VCaP (cell line): Measurements from ENCODE around the gene RBMS1.

ENCODE experiments used
- H3K27ac ChIP-seq: fragments of 450-650 bp; 2 replicates; pipeline ENCODE4 v1.5.1; 2017
- TF ChIP-seq, protein P1 (sequence below): fragments of 450-650 bp; conservative IDR thresholded peaks from 2 replicates; pipeline ENCODE4 v1.5.1; 2017; ENCODE audit warnings: mild to moderate bottlenecking, moderate library complexity

Gene RBMS1

DNA sequence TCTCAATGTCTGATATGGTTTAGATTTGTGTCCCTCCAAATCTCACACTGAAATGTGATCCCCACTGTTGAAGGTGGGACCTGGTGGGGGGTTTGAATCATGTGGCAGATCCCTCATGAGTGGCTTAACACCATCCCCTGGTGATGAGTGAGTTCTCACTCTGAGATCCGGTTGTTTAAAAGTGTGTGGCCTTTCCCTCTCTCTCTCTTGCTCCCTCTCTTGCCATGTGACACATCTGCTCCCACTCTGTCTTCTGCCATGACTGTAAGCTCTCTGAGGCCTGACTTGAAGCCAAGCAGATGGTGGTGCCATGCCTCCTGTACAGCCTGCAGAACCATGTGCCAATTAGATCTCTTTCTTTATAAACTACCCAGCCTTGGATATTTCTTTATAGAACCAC, 108.8 kb downstream of the RBMS1 start:
- TF ChIP-seq, protein P1, sequence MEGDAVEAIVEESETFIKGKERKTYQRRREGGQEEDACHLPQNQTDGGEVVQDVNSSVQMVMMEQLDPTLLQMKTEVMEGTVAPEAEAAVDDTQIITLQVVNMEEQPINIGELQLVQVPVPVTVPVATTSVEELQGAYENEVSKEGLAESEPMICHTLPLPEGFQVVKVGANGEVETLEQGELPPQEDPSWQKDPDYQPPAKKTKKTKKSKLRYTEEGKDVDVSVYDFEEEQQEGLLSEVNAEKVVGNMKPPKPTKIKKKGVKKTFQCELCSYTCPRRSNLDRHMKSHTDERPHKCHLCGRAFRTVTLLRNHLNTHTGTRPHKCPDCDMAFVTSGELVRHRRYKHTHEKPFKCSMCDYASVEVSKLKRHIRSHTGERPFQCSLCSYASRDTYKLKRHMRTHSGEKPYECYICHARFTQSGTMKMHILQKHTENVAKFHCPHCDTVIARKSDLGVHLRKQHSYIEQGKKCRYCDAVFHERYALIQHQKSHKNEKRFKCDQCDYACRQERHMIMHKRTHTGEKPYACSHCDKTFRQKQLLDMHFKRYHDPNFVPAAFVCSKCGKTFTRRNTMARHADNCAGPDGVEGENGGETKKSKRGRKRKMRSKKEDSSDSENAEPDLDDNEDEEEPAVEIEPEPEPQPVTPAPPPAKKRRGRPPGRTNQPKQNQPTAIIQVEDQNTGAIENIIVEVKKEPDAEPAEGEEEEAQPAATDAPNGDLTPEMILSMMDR = no peak
- H3K27ac ChIP-seq = no peak overlapping the region

DNA sequence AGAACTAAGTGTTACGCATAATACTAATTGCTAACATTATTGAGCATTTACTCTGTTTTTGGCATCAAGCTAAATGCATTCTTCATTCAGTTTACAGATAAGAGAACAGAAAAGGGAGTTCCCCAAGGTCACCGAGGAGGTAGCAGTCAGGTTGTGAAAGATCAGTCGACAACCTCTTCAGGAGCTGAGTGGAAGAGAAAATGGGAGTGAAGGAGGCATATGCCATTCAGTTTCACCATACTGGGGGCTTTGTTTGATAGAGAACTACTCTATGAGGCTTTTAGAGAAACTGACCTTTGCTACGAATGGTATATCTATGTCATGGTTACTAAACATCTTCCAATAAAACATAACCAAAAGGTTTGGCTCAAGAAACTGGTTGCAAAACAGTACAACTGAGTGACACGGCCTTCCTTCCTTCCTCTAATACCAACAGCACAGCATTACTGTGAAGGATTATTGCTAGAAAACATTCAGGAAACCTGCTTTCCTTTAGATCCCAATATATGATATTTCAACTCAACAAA, 112.1 kb downstream of the RBMS1 start:
- H3K27ac ChIP-seq = no peak overlapping the region
- TF ChIP-seq, protein P1 = no peak

DNA sequence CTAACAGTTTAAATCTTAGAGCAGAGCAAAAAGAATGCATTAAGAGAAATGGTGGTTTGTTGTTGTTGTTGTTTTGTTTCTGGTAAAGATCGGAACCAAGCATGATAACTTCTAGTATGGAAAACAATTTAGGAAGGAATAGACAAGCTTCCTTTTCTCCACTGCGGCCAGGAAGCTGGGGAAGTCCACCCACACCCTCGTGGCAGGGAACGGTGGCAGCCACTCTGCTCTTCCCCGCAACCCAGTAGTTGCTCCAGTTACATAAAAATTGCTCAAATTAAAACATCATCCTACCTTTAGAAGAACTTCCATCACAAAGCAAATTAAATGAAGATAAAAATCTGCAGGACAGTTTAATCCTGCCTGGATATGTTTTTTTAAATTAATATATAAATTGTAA, 113.0 kb downstream of the RBMS1 start:
- TF ChIP-seq, protein P1 = no peak
- no peak overlapping the region for H3K27ac ChIP-seq

DNA sequence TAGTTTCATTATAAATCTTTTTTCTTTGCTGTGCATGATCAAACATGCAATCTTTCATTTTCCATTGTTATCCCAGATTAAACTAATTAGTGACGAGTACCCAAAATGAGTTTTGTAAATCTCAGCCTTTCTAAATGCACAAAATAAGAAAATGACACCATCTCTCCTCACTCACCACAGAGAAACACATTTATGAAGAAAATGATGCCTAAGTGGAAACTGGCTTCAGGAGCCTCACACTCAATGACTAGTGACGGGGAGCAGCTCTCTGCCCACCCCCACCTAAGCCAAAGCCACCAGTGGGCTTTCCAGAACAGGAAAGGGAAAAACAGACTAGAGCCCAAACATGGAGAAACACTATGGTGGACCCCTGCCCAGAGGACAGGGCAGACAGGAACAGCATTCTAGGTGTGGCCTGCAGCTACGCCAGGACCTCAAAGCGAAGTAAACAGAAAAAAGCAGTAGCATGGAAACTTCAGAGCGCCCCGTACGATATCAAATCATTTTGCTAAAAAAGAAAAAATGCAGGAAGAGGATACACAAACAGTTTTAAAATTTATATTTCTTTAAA, 113.5 kb downstream of the RBMS1 start:
- TF ChIP-seq, protein P1 = no peak
- no peak overlapping the region for H3K27ac ChIP-seq

DNA sequence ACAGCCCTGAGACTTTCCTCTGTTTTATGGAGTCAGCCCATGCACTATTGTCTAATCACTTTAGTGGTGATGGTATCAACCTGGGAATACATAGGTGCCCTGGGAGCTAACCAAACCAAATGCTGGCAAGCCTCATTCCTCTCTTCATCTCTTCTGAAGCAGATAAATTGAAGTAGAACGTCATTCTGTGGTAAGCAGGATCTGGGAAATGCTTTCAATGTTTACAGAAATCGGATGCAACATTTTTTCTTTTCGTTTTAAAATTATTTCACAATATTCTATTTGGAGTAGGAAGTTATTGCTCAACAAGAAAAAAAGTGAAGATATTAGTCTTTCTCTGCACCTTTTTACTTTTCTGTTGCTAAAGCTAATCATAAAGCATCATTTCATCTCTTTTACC, 114.2 kb downstream of the RBMS1 start:
- TF ChIP-seq, protein P1 = no peak
- no peak overlapping the region for H3K27ac ChIP-seq

DNA sequence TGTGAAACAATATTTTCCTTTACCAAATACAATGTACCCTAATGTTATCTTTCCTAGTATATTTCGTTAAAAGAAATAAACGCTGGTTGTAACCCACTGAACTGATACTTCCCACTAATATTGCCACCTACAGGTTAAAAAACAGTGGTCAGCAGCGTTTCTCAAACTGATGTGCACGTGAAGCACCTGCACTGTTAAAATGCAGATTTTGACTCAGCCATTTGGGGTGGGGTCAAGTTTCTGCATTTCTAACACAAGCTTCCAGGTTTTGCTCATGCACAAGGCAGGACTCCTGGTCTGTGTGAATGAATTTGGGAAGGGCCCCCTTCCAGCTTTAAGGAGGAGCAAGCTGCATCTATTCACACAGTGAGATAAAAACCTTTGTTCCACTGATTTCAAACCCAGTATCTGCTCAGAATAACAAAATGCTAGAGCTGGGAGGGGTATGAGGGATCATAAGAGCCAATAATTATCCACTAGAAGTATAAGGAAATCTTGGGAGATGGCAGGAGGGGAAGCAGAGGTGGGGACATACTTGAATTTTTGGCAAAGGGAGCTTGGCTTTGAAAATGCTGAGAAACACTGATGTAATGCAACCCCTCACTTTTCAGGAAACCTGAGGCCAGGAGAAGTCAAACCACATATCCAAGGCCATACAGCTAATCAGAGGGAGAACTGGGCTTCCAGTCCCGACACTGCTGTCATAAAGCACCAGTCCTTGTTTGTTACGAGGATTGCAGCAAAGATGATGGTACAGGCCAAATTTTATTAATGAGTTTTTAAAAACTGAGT, 116.2 kb downstream of the RBMS1 start:
- TF ChIP-seq, protein P1 = peak; percentile 42
- H3K27ac ChIP-seq = no peak overlapping the region

DNA sequence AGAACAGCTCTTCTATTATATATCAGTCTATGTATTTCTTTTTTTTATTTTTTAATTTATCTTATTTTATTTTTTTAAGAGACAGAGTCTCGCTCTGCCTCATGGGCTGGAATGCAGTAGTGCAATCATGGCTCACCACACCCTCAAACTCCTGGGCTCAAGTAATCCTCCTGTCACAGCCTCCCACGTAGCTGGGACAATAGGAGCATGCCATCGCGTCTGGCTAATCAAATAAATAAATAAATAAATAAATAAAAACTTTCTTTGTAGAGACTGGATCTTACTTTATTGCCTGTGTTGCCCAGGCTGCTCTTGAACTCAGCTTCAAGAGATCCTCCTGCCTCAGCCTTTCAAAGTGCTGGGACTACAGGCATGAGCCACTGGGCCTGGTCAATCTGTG, 117.0 kb downstream of the RBMS1 start:
- H3K27ac ChIP-seq = no peak overlapping the region
- TF ChIP-seq, protein P1 = no peak
